ENCODE results near the gene GFRA4.

GRCh38 chr20:3647473-3647872 is 15.7 kb downstream of the GFRA4 start:
- TF ChIP-seq POLR2A (IDR thresholded peaks at IDR 0.05; ENCODE audit: borderline replicate concordance, extremely low read depth, insufficient read depth, insufficient read length) (no peak), CTCF (IDR thresholded peaks at IDR 0.05 in 2 of 3, conservative IDR thresholded peaks at IDR 0.05 in 1 of 3; ENCODE audit: borderline replicate concordance in 1 of 3, insufficient read depth in 1 of 3, low read depth in 2 of 3, low read length in 2 of 3) (no peak), SP1 (IDR thresholded peaks at IDR 0.05; ENCODE audit: low read depth) (no peak), REST (IDR thresholded peaks at IDR 0.05; ENCODE audit: low read depth) (no peak), JUND (IDR thresholded peaks at IDR 0.05) (no peak), YY1 (IDR thresholded peaks at IDR 0.05; ENCODE audit: extremely low read depth, insufficient replicate concordance, low read depth, low read length) (no peak), EZH2 (IDR thresholded peaks at IDR 0.05) (no peak), ZBTB33 (IDR thresholded peaks at IDR 0.05; ENCODE audit: extremely low read depth, insufficient replicate concordance, low read length) (no peak), POLR2AphosphoS5 (IDR thresholded peaks at IDR 0.05; ENCODE audit: low read depth, low read length) (no peak), FOSL1 (IDR thresholded peaks at IDR 0.05; ENCODE audit: low read depth) (no peak), ELF1 (IDR thresholded peaks at IDR 0.05; ENCODE audit: borderline replicate concordance, low read depth) (no peak), EZH2phosphoT487 (IDR thresholded peaks at IDR 0.05; ENCODE audit: borderline replicate concordance) (no peak), SRF (IDR thresholded peaks at IDR 0.05; ENCODE audit: low read depth) (no peak)
